ENCODE results near the gene TBC1D5.

GRCh38 chr3:17510265-17510664, 232.2 kb downstream of the TBC1D5 start:
- TF ChIP-seq POLR2AphosphoS5 (IDR thresholded peaks at IDR 0.05; ENCODE audit: low read depth, low read length) = no peak
- TF ChIP-seq POLR2A (IDR thresholded peaks at IDR 0.05; ENCODE audit: borderline replicate concordance, extremely low read depth, insufficient read depth, insufficient read length) = no peak
- TF ChIP-seq, protein P1, sequence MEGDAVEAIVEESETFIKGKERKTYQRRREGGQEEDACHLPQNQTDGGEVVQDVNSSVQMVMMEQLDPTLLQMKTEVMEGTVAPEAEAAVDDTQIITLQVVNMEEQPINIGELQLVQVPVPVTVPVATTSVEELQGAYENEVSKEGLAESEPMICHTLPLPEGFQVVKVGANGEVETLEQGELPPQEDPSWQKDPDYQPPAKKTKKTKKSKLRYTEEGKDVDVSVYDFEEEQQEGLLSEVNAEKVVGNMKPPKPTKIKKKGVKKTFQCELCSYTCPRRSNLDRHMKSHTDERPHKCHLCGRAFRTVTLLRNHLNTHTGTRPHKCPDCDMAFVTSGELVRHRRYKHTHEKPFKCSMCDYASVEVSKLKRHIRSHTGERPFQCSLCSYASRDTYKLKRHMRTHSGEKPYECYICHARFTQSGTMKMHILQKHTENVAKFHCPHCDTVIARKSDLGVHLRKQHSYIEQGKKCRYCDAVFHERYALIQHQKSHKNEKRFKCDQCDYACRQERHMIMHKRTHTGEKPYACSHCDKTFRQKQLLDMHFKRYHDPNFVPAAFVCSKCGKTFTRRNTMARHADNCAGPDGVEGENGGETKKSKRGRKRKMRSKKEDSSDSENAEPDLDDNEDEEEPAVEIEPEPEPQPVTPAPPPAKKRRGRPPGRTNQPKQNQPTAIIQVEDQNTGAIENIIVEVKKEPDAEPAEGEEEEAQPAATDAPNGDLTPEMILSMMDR (IDR thresholded peaks at IDR 0.05 in 2 of 3, conservative IDR thresholded peaks at IDR 0.05 in 1 of 3; ENCODE audit: borderline replicate concordance in 1 of 3, insufficient read depth in 1 of 3, low read depth in 2 of 3, low read length in 2 of 3) = no peak
- TF ChIP-seq, protein P2, sequence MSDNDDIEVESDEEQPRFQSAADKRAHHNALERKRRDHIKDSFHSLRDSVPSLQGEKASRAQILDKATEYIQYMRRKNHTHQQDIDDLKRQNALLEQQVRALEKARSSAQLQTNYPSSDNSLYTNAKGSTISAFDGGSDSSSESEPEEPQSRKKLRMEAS (IDR thresholded peaks at IDR 0.05) = no peak
- TF ChIP-seq EZH2phosphoT487 (IDR thresholded peaks at IDR 0.05; ENCODE audit: borderline replicate concordance) = no peak
- TF ChIP-seq ELF1 (IDR thresholded peaks at IDR 0.05; ENCODE audit: borderline replicate concordance, low read depth) = no peak
- TF ChIP-seq ATF3 (IDR thresholded peaks at IDR 0.05) = no peak
- TF ChIP-seq ZNF274 (IDR thresholded peaks at IDR 0.05; ENCODE audit: low read depth, low read length) = no peak
- no peak for TF ChIP-seq EZH2 (IDR thresholded peaks at IDR 0.05)
- TF ChIP-seq SRF (IDR thresholded peaks at IDR 0.05; ENCODE audit: low read depth) = no peak
- TF ChIP-seq REST (IDR thresholded peaks at IDR 0.05; ENCODE audit: low read depth) = no peak
- TF ChIP-seq CEBPB (IDR thresholded peaks at IDR 0.05; ENCODE audit: low read depth) = no peak
- TF ChIP-seq TCF7L2 (IDR thresholded peaks at IDR 0.05; ENCODE audit: borderline replicate concordance, extremely low read depth, insufficient read depth, insufficient read length) = no peak

Data from HCT116 (cell line).